Neural progenitor cell (in vitro differentiated cells): ENCODE data around the gene KCNIP1.

Experiments
- EZH2 ChIP-seq: fragments of 200-600 bp; sonication (generic); IDR thresholded peaks from 2 replicates; pipeline ENCODE4 v1.6.1; 2017; ENCODE audit warnings: antibody characterized with exemption, mild to moderate bottlenecking, moderate library complexity
- TF ChIP-seq, protein P1 (sequence below): fragments of 200-600 bp; sonication (generic); IDR thresholded peaks from 2 replicates; pipeline ENCODE4 v1.5.1; 2017; ENCODE audit warnings: antibody characterized with exemption, mild to moderate bottlenecking

GRCh38 chr5:170490381-170490780 is 13.4 kb upstream of the KCNIP1 start:
- TF ChIP-seq, protein P1, sequence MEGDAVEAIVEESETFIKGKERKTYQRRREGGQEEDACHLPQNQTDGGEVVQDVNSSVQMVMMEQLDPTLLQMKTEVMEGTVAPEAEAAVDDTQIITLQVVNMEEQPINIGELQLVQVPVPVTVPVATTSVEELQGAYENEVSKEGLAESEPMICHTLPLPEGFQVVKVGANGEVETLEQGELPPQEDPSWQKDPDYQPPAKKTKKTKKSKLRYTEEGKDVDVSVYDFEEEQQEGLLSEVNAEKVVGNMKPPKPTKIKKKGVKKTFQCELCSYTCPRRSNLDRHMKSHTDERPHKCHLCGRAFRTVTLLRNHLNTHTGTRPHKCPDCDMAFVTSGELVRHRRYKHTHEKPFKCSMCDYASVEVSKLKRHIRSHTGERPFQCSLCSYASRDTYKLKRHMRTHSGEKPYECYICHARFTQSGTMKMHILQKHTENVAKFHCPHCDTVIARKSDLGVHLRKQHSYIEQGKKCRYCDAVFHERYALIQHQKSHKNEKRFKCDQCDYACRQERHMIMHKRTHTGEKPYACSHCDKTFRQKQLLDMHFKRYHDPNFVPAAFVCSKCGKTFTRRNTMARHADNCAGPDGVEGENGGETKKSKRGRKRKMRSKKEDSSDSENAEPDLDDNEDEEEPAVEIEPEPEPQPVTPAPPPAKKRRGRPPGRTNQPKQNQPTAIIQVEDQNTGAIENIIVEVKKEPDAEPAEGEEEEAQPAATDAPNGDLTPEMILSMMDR: no peak
- TF ChIP-seq EZH2: no peak
